Activated T-helper 2 cell treated with anti-CD3 and anti-CD28 coated beads, Interferon-gamma antibody, Interleukin-2, Interleukin-4, amounts not matched to agents 10 μg/mL and 5 μg/mL and 100 μg/mL, durations not matched to agents 14 hours and 24 hours and 36 hours (primary cell): ENCODE measurements around the gene CD93. TPM values are rescaled to one million over a fixed set of nuclear protein-coding genes. Genes with fewer than 3 reads are reported as not detected.

Experiments used
- DNase-seq: peaks from one replicate; pipeline ENCODE4 v3.0.0; 2021; ENCODE audit warnings: low spot score
- H3K27ac Mint-ChIP-seq: one replicate; pipeline ENCODE4 v1.8.0; 2021; ENCODE audit warnings: mixed read lengths
- H3K27me3 Mint-ChIP-seq: one replicate; pipeline ENCODE4 v1.8.0; 2021; ENCODE audit warnings: low read depth, mixed read lengths
- H3K36me3 Mint-ChIP-seq: one replicate; pipeline ENCODE4 v1.8.0; 2021; ENCODE audit warnings: low read depth, mixed read lengths
- H3K4me1 Mint-ChIP-seq: one replicate; pipeline ENCODE4 v1.8.0; 2021; ENCODE audit warnings: low read depth, mixed read lengths
- H3K4me3 Mint-ChIP-seq: one replicate; pipeline ENCODE4 v1.8.0; 2021; ENCODE audit warnings: low read depth, mild to moderate bottlenecking, moderate library complexity, mixed read lengths
- H3K9me3 Mint-ChIP-seq: one replicate; pipeline ENCODE4 v1.8.0; 2021; ENCODE audit warnings: mixed read lengths
- intact Hi-C: fragments of 100-400 bp; cut with micrococcal nuclease; formaldehyde crosslinking; loops from one replicate; pipeline ENCODE4 v1.15.1; 2023
- total RNA-seq: library from RNA; stranded (reverse); gene quantifications from 2 replicates; pipeline ENCODE4 v1.2.3, GENCODE V29; 2022

CD93 gene
- total RNA-seq, 1 donor from 2014 or later = 1.9 TPM

DNA sequence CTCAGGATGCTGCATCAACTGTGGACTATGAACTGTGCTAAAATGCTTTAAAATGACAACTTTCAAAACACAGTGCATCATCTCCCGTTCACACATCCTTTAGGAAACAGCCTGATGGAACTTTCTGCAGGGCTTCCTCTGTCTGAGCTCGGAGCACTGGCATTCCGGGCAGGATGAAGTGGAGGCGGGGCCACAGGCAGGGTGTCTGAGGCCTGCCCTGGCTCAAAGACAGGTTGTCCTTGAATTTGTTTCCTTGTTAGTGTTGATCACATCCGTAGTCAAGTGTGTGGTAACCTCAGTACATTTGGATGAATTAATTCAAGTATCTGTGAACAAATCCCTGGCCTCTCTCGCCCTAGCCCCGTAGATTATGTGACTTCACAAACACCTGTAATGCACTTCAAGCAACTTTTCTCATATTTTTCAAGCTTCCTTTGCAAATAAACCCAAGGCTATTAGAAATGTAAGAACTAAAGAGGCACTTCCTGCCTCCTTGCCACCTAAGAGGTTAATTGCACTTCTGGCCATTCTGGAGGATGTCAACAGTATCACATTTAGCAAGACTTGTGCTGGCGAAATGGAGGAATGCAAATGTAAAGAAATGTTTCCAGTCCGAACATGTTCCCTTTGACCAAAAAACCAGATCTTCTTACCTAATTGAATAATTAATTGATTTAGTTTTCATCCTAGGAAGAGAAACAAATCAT, 3.1 kb downstream of the CD93 start:
- no peak for DNase-seq
- H3K4me3 Mint-ChIP-seq = no peak overlapping the region
- intact Hi-C loops = no loop called here
- H3K27me3 Mint-ChIP-seq = peaks cover 13% of the 10 kb centered on the region
- H3K4me1 Mint-ChIP-seq = peaks cover 24% of the 10 kb centered on the region
- no peaks in the 10 kb centered on the region for H3K9me3 Mint-ChIP-seq
- H3K36me3 Mint-ChIP-seq = no peaks in the 10 kb centered on the region
- no peak overlapping the region for H3K27ac Mint-ChIP-seq

DNA sequence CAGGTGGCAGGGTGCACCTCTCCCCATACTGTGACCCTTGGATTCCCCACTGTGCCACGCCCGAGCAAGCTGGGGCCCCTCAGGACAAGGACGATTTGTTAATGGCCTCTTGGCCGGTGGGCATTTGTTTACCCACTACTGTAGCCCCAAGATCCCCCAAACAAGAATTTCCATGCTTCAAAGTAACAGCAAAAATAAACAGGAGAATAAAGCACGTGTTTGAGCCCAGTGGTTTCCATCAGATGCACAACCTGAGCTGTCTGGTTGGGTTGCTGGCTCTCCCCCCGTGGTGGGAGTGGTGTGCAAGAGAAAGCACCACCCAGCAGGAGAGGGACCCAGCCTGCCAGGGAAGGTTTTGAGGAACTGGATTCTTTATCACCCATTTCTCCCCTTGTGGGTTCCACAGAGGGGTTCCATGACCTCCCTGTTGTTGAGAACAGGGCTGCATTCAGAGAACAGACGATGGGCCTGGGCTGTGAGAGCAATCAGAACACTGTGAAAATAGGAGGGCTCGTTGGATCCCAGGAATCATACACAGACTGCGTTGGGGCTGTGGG, 4.8 kb downstream of the CD93 start:
- intact Hi-C loops = no loop called here
- H3K4me1 Mint-ChIP-seq = peaks cover 11% of the 10 kb centered on the region

DNA sequence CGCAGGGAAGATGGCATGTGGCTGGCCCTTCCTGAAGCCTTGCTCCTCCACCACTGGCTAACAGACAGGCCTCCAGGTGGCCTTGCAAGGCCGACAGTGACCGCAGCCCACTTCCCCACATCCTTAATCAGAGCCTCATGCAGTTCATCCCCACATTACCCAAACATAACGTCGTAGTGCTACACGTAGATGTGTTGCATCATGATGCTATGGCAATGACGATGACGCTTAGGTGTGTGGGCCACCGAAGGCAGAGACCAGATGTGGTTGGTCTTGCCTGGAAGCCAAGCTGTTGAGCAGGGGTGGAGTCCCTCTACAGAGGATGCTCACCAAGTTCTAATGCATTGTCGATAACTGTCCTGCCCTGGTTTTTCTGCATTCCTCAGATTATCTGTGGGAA, 5.6 kb downstream of the CD93 start:
- no peak overlapping the region for H3K27ac Mint-ChIP-seq
- no peaks in the 10 kb centered on the region for H3K36me3 Mint-ChIP-seq
- intact Hi-C loops = no loop called here
- H3K4me1 Mint-ChIP-seq = peaks cover 9% of the 10 kb centered on the region
- DNase-seq = no peak
- H3K4me3 Mint-ChIP-seq = no peak overlapping the region
- no peaks in the 10 kb centered on the region for H3K9me3 Mint-ChIP-seq
- peaks cover 13% of the 10 kb centered on the region for H3K27me3 Mint-ChIP-seq

More for the DNA sequence above, 4.8 kb downstream of the CD93 start:
- peaks cover 13% of the 10 kb centered on the region for H3K27me3 Mint-ChIP-seq
- H3K4me3 Mint-ChIP-seq = no peak overlapping the region
- no peaks in the 10 kb centered on the region for H3K36me3 Mint-ChIP-seq
- DNase-seq = no peak
- no peaks in the 10 kb centered on the region for H3K9me3 Mint-ChIP-seq
- no peak overlapping the region for H3K27ac Mint-ChIP-seq

DNA sequence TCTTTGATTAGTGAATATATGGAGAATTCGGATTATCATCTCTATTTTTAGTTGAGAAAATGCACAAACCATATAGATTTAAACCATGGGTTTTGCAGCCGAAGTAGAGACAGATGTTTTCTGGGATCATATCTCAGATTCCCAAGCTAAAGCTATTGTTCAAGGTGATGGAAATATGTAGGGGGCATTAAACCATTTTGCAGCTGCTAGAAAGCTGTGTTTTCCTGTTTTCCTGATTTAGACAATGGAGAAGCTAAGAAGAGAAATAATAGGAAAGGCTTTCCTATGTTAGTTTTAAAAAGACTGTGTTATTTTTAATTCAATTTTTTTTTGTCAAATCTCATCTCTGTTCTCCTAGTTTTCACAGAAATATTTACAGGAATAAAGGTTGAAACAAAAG, 6.2 kb downstream of the CD93 start:
- H3K27ac Mint-ChIP-seq = no peak overlapping the region
- no peaks in the 10 kb centered on the region for H3K36me3 Mint-ChIP-seq
- no peak for DNase-seq
- peaks cover 9% of the 10 kb centered on the region for H3K4me1 Mint-ChIP-seq
- no peak overlapping the region for H3K4me3 Mint-ChIP-seq
- no peaks in the 10 kb centered on the region for H3K9me3 Mint-ChIP-seq
- intact Hi-C loops = no loop called here
- peaks cover 13% of the 10 kb centered on the region for H3K27me3 Mint-ChIP-seq

DNA sequence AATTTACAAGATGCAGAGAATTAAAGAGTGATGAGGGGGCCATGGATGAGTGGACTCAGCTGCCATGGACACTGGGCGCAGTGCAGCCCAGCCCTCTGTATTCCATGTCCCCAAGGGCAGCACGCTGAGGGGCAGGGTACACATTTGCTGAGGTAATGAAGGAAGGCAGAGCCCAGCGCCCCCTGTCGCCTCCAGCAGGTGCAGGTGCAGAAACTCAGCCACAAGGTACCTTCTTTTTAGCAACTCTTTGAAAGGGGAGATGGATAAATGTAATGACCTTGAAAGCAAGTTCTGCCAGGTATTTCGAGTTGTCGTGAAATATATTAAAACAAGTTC, 7.1 kb downstream of the CD93 start:
- Mint-ChIP-seq H3K27me3 (peaks cover 13% of the 10 kb centered on the region), H3K36me3 (no peaks in the 10 kb centered on the region), H3K4me3 (no peak overlapping the region), H3K9me3 (no peaks in the 10 kb centered on the region), H3K27ac (no peak overlapping the region), H3K4me1 (peaks cover 9% of the 10 kb centered on the region)
- intact Hi-C loops = no loop called here
- DNase-seq = no peak

DNA sequence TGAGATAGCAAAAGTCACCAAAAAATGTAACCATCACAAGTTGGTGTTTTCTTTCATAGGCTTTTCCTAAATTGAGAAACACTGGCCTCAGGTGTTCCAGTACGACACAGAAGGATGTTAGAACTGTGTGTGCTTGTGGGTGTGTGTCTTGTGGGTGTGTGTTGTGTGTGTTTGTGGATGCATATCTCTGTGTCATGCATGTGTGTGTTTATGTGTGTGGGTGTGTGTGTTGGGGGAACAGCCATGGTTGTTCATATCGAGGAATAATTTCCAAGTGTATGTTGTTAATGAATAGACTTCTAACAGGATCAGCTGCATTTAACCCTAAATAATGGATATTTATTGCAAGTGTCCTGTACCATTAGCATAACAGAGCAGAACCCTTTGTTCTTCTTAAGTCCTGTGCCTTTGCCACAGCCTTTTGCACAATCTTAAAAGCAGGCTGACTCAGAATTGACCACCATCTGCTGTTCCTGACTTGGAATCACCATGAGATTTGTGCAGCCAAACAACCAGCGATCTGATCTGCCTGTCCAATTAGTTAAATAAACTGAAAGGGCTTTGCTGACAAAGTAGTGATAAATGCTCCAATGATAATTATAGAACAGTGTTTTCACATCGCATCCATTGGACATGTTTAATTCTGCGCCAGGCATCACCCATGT, 7.6 kb downstream of the CD93 start:
- Mint-ChIP-seq H3K27ac (no peak overlapping the region), H3K4me3 (no peak overlapping the region), H3K27me3 (peaks cover 13% of the 10 kb centered on the region), H3K9me3 (no peaks in the 10 kb centered on the region), H3K4me1 (peaks cover 7% of the 10 kb centered on the region), H3K36me3 (no peaks in the 10 kb centered on the region)
- intact Hi-C loops = no loop called here
- DNase-seq = no peak

DNA sequence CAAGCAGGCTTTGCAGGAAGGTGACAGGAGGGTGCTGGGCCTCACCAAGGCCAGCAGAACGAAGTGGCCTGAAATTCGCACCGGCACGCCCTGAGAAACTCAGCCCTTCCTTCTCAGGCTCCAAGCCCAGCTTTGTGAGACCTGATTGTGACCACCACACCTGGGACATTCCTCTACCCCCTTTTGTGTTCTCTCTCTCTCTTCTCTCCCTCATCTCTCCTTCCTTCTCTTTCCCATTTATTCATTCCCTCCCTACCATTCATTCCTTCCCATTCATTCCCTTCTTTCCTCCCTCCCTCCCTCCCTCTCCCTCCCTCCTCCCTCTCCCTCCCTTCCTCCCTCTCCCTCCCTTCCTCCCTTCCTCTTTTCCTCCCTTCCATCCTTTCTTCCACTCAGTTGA, 8.8 kb downstream of the CD93 start:
- Mint-ChIP-seq H3K27me3 (peaks cover 13% of the 10 kb centered on the region), H3K4me3 (no peak overlapping the region), H3K9me3 (no peaks in the 10 kb centered on the region), H3K36me3 (no peaks in the 10 kb centered on the region), H3K4me1 (peaks cover under 1% of the 10 kb centered on the region), H3K27ac (no peak overlapping the region)
- DNase-seq = no peak
- intact Hi-C loops = no loop called here

DNA sequence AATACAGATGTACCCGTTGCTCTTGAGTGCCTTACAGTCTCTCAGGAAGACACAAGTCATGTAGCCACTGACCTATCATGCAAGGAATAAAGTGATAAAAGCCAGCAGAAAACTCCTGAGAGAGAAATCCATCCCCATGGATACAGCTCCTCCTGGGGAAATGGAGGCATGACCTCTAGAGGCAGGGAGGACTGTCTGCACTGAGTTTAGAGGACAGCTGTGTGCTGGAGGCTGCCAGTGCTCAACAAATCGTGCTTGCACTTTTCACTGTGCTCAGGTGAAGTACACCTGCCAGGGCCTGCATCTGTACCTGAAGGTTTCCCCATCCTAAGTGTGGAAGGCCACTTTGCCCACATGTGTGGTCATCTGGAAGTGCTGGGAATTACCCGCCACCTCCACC, 12.1 kb downstream of the CD93 start:
- DNase-seq = no peak
- Mint-ChIP-seq H3K9me3 (no peaks in the 10 kb centered on the region), H3K4me1 (no peaks in the 10 kb centered on the region), H3K27me3 (peaks cover 7% of the 10 kb centered on the region), H3K36me3 (no peaks in the 10 kb centered on the region), H3K27ac (no peak overlapping the region), H3K4me3 (no peak overlapping the region)
- intact Hi-C loops = no loop called here

DNA sequence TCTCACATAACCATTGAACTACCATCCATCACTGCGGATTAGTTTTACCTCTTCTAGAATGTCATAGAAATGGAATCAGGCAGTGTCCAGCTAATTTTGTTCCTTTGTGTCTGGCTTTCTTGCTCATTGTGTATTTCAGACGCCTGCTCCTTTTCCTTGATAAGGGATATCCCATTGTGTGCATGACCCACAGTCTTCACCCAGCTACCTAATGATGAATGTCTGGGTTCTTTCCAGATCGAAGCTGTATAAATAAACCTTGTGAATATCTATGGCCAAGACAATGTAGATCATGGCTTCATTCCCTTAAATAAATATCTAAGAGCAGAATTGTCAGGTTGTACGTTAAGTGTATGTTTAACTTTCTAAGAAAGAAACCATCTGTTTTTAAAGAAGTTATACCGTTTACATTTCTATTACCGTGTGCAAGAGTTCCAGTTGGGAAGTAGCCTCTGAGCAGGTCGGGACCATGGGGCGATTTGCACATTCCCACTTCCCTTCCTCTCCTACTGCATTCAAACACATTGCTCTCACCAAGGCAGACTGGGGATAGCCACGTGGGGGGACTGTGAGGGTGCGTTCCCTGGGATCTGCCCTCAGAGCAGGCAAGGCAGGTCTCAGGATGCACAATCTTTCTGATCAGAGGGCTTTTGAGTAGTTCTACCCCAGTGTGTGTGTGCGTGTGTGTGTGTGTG, 13.1 kb downstream of the CD93 start:
- Mint-ChIP-seq H3K9me3 (no peaks in the 10 kb centered on the region), H3K27me3 (peaks cover 3% of the 10 kb centered on the region), H3K36me3 (no peaks in the 10 kb centered on the region), H3K27ac (no peak overlapping the region), H3K4me1 (no peaks in the 10 kb centered on the region), H3K4me3 (no peak overlapping the region)
- intact Hi-C loops = no loop called here
- no peak for DNase-seq

DNA sequence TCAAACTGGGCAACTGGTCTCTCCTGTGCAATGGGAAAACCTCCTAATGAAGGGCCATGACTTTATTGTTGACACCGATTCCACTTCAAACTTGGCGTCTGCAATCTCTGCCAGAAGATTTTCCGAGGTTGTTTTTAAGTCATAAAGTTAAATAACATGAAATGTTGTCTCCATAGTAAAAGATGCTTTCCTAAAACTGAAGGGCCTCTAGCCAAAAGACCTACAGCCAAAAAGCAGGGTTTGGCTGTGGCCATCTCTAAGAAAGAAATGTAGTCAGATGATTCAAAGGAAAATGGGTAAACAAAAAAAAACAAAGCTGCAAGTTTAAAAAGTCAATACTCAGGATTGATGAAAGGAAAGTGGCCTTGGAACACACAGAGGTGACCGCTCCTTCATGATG, 14.1 kb downstream of the CD93 start:
- Mint-ChIP-seq H3K4me1 (no peaks in the 10 kb centered on the region), H3K27ac (no peak overlapping the region), H3K4me3 (no peak overlapping the region), H3K9me3 (no peaks in the 10 kb centered on the region), H3K27me3 (no peaks in the 10 kb centered on the region), H3K36me3 (no peaks in the 10 kb centered on the region)
- intact Hi-C loops = no loop called here
- no peak for DNase-seq

DNA sequence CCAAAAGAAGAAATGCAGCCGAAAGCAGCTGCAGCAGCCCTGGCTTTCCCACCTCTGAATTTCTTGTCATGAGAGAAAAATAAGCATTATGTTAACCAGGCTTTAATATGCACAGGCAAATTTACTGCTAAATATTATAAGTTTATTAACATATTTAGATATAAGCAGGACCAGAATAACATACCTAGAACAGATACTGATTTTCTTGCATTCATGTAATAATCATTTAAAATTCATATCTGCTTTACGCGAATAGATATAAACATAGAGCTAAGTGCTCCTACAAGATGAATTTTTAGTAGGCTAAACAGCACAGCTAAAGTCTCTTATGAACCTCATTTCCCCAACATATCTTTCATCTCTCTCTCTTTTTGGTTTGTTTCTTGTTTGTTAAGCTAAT, 14.7 kb downstream of the CD93 start:
- Mint-ChIP-seq H3K27me3 (no peaks in the 10 kb centered on the region), H3K9me3 (no peaks in the 10 kb centered on the region), H3K36me3 (no peaks in the 10 kb centered on the region), H3K27ac (no peak overlapping the region), H3K4me1 (no peaks in the 10 kb centered on the region), H3K4me3 (no peak overlapping the region)
- intact Hi-C loops = no loop called here
- no peak for DNase-seq

DNA sequence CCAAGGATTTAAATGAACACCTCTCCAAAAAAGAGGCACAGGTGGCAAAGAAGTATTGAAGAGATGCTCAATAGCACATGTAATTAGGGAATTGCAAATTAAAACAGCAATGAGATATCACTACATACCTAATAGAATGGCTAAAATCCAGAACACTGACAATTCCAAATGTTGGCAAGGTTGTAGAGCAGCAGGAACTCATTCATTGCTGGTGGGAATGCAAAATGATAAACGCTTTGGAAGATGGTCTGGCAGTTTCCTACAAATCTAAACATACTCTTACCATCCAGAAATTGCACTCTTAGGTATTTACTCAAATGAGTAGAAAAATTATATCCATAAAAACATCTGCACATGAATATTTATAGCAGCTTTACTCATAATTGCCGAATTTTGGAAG, 17.0 kb downstream of the CD93 start:
- no peaks in the 10 kb centered on the region for H3K4me1 Mint-ChIP-seq
- intact Hi-C loops = no loop called here
- H3K27me3 Mint-ChIP-seq = peaks cover 7% of the 10 kb centered on the region
- DNase-seq = no peak
- H3K9me3 Mint-ChIP-seq = no peaks in the 10 kb centered on the region
- H3K4me3 Mint-ChIP-seq = no peak overlapping the region
- no peaks in the 10 kb centered on the region for H3K36me3 Mint-ChIP-seq
- no peak overlapping the region for H3K27ac Mint-ChIP-seq

DNA sequence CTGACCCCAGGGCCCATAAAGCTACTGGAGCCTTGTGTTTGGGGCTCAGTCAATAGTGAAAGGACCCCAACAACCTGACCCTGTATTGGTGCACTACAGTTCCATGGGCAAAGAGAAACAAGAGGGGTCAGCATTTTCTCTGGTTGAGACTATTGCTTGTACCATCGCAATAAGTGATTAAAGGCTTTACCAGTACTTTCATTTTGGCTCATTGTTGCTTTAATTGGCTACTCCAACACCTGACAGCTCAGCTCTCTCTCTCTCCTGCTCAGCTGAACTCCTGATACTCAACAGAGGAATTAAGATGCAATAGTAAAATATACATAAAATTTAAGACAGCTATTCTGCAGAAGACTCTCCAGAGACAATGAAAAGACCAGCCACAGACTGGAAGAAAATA, 17.8 kb downstream of the CD93 start:
- Mint-ChIP-seq H3K4me1 (no peaks in the 10 kb centered on the region), H3K27ac (no peak overlapping the region), H3K36me3 (no peaks in the 10 kb centered on the region), H3K9me3 (no peaks in the 10 kb centered on the region), H3K27me3 (peaks cover 9% of the 10 kb centered on the region), H3K4me3 (no peak overlapping the region)
- intact Hi-C loops = no loop called here
- DNase-seq = no peak
